Measurements from ENCODE around the gene DUSP11.
"Not testable (repeated sequence)": the region's sequence is repeated elsewhere in the genome, so short reads cannot be mapped to it uniquely, and the experiment has no call there.

The DUSP11 gene

GRCh38 chr2:73779467-73780236, at the start of gene DUSP11:
Gene DUSP11, minus strand, starts transcription at chr2:73780103. Its CDS starts 129 bp downstream, at chr2:73779974.
- DNase-seq = peak; percentile 78

GRCh38 chr2:73828818-73829570, 49.1 kb upstream of the DUSP11 start, which contains the start of gene STAMBP:
Gene STAMBP, plus strand, starts transcription at chr2:73828961. Its CDS starts 1,896 bp downstream, at chr2:73830857.
- DNase-seq = peak; percentile 97

- DNase-seq = no peak
Measured at GRCh38 chr2:73828389-73828817, 48.5 kb upstream of the DUSP11 start.

GRCh38 chr2:73827660-73828388, 47.9 kb upstream of the DUSP11 start:
- no peak for DNase-seq

- DNase-seq = no peak
Measured at GRCh38 chr2:73827018-73827417, 47.1 kb upstream of the DUSP11 start.

GRCh38 chr2:73825408-73825807, 45.5 kb upstream of the DUSP11 start:
- no peak for DNase-seq

- peak; percentile 35 for DNase-seq
Measured at GRCh38 chr2:73823916-73824523, 44.1 kb upstream of the DUSP11 start.

GRCh38 chr2:73823416-73823815, 43.5 kb upstream of the DUSP11 start:
- DNase-seq = no peak

GRCh38 chr2:73822991-73823390, 43.1 kb upstream of the DUSP11 start:
- no peak for DNase-seq

- DNase-seq = no peak
Measured at GRCh38 chr2:73822276-73822675, 42.4 kb upstream of the DUSP11 start.

- DNase-seq = no peak
Measured at GRCh38 chr2:73821669-73822068, 41.8 kb upstream of the DUSP11 start.

- no peak for DNase-seq
Measured at GRCh38 chr2:73821227-73821626, 41.3 kb upstream of the DUSP11 start.

- no peak for DNase-seq
Measured at GRCh38 chr2:73818296-73818695, 38.4 kb upstream of the DUSP11 start.

- DNase-seq = no peak
Measured at GRCh38 chr2:73812635-73813034, 32.7 kb upstream of the DUSP11 start.

- DNase-seq = no peak
Measured at GRCh38 chr2:73811878-73812277, 32.0 kb upstream of the DUSP11 start.

- not testable (repeated sequence) for DNase-seq
Measured at GRCh38 chr2:73783883-73784282, 4.0 kb upstream of the DUSP11 start, which contains the start of gene C2orf78. Gene C2orf78, plus strand, starts transcription at chr2:73784183. Its CDS starts 127 bp downstream, at chr2:73784310.

- not testable (repeated sequence) for DNase-seq
Measured at GRCh38 chr2:73783402-73783801, 3.5 kb upstream of the DUSP11 start.

- DNase-seq = no peak
Measured at GRCh38 chr2:73780237-73780582, 307 bp upstream of the DUSP11 start.

- not testable (repeated sequence) for DNase-seq
Measured at GRCh38 chr2:73778867-73779466, 936 bp downstream of the DUSP11 start.

- peak; percentile 11 for DNase-seq
Measured at GRCh38 chr2:73776869-73777519, 2.9 kb downstream of the DUSP11 start.

GRCh38 chr2:73776381-73776780, 3.5 kb downstream of the DUSP11 start:
- no peak for DNase-seq

GRCh38 chr2:73772819-73773218, 7.1 kb downstream of the DUSP11 start:
- DNase-seq = no peak

All from DMS 273 treated with DMSO at 0.1 percent for 48 hours (cell line).